SU-DHL-6 (cell line): ENCODE data around the gene PTDSS2.

Experiments
- H2AFZ ChIP-seq: fragments of 200-600 bp; sonication (generic); 2 replicates; pipeline ENCODE4 v1.6.1; 2014; ENCODE audit warnings: low read depth, mild to moderate bottlenecking, moderate library complexity, mixed read lengths, antibody characterized with exemption, low read length; ENCODE audit not compliant: severe bottlenecking
- H3F3A ChIP-seq: fragments of 200-600 bp; shearing (Covaris generic); 2 replicates; pipeline ENCODE4 v1.6.0; 2016; ENCODE audit warnings: antibody characterized with exemption, mild to moderate bottlenecking; ENCODE audit not compliant: insufficient read depth
- H3K27ac ChIP-seq: fragments of 200-600 bp; sonication (generic); 2 replicates; pipeline ENCODE4 v1.5.1; 2016; ENCODE audit warnings: low read depth, mild to moderate bottlenecking, low read length, moderate library complexity, mixed read lengths
- H3K27me3 ChIP-seq: fragments of 200-600 bp; sonication (generic), shearing (Covaris generic); 2 replicates; pipeline ENCODE4 v1.6.0; 2014; ENCODE audit warnings: mild to moderate bottlenecking, low read length
- H3K36me3 ChIP-seq: fragments of 200-600 bp; sonication (generic); 2 replicates; pipeline ENCODE4 v1.6.1; 2014; ENCODE audit warnings: mild to moderate bottlenecking, low read length, mixed read lengths
- H3K4me2 ChIP-seq: fragments of 300-600, 200-600 bp; shearing (Covaris generic), sonication (generic); 2 replicates; pipeline ENCODE4 v1.6.0; 2014; ENCODE audit warnings: low read length, low read depth, mild to moderate bottlenecking; ENCODE audit not compliant: poor library complexity, severe bottlenecking
- H3K4me3 ChIP-seq: fragments of 200-600 bp; sonication (generic); 2 replicates; pipeline ENCODE4 v1.5.1; 2014; ENCODE audit warnings: antibody characterized with exemption, low read length, mild to moderate bottlenecking, mixed read lengths; ENCODE audit not compliant: insufficient read depth, poor library complexity, severe bottlenecking
- H3K79me2 ChIP-seq: fragments of 200-600 bp; sonication (generic); 2 replicates; pipeline ENCODE4 v1.6.1; 2014; ENCODE audit warnings: mild to moderate bottlenecking, low read length, moderate library complexity; ENCODE audit not compliant: insufficient read depth
- H3K9ac ChIP-seq: fragments of 200-600 bp; sonication (generic); 2 replicates; pipeline ENCODE4 v1.7.0; 2014; ENCODE audit warnings: mild to moderate bottlenecking, low read length
- H3K9me2 ChIP-seq: fragments of 200-600 bp; sonication (generic); replicated peaks from 2 replicates; pipeline ENCODE4 v1.6.1; 2014; ENCODE audit warnings: low read length; ENCODE audit not compliant: insufficient read depth
- H3K9me3 ChIP-seq: fragments of 200-600 bp; sonication (generic); 2 replicates; pipeline ENCODE4 v1.6.1; 2014; ENCODE audit warnings: low read length, mixed read lengths; ENCODE audit not compliant: insufficient read depth
- H4K20me1 ChIP-seq: fragments of 200-600 bp; sonication (generic); 2 replicates; pipeline ENCODE4 v1.6.1; 2014; ENCODE audit warnings: low read depth, mild to moderate bottlenecking, antibody characterized with exemption, low read length, moderate library complexity, mixed read lengths
- EZH2phosphoT487 ChIP-seq: fragments of 200-600 bp; sonication (generic), shearing (Covaris generic); conservative IDR thresholded peaks from 2 replicates; pipeline ENCODE4 v1.6.1; 2018; ENCODE audit warnings: mild to moderate bottlenecking, antibody characterized with exemption, low read length, moderate library complexity, mixed read lengths
- TF ChIP-seq, protein P1 (sequence below): fragments of 200-600 bp; sonication (generic); IDR thresholded peaks from one replicate; pipeline ENCODE4 v1.5.1; 2017; ENCODE audit warnings: antibody characterized with exemption, mild to moderate bottlenecking, low read length, moderate library complexity; ENCODE audit not compliant: insufficient read depth, poor library complexity, severe bottlenecking

PTDSS2 gene

DNA sequence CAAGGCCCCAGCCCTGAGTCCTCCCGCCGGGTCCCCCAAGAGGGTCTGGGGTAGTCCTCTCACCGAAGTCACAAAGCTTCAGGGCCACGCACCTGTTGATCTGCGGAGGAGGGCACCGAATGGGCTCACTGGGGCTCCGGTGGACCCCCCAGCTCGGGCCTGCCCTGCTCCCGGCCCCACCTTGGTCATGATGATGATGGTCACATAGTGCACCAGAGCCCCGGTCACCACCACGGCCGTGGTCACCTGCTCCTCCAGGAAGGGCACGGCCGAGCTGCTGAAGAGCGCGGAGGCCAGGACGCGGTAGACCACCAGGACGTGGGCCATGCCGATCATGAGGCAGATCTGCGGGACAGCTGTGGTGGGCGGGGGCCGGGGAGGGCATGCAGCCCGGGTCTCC lies 21.8 kb upstream of the PTDSS2 start:
- no peaks in the 10 kb centered on the region for H3F3A ChIP-seq
- no peaks in the 10 kb centered on the region for H3K9me2 ChIP-seq
- H3K9ac ChIP-seq, result no peak overlapping the region
- H3K27ac ChIP-seq, result no peak overlapping the region
- no peak overlapping the region for H3K4me2 ChIP-seq
- no peaks in the 10 kb centered on the region for H3K9me3 ChIP-seq
- H3K27me3 ChIP-seq, result no peaks in the 10 kb centered on the region
- no peaks in the 10 kb centered on the region for H4K20me1 ChIP-seq
- H3K79me2 ChIP-seq, result no peaks in the 10 kb centered on the region
- H3K4me3 ChIP-seq, result no peak overlapping the region
- no peak overlapping the region for H2AFZ ChIP-seq
- no peaks in the 10 kb centered on the region for H3K36me3 ChIP-seq
- TF ChIP-seq, protein P1, sequence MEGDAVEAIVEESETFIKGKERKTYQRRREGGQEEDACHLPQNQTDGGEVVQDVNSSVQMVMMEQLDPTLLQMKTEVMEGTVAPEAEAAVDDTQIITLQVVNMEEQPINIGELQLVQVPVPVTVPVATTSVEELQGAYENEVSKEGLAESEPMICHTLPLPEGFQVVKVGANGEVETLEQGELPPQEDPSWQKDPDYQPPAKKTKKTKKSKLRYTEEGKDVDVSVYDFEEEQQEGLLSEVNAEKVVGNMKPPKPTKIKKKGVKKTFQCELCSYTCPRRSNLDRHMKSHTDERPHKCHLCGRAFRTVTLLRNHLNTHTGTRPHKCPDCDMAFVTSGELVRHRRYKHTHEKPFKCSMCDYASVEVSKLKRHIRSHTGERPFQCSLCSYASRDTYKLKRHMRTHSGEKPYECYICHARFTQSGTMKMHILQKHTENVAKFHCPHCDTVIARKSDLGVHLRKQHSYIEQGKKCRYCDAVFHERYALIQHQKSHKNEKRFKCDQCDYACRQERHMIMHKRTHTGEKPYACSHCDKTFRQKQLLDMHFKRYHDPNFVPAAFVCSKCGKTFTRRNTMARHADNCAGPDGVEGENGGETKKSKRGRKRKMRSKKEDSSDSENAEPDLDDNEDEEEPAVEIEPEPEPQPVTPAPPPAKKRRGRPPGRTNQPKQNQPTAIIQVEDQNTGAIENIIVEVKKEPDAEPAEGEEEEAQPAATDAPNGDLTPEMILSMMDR, result no peak
- no peak for TF ChIP-seq EZH2phosphoT487

DNA sequence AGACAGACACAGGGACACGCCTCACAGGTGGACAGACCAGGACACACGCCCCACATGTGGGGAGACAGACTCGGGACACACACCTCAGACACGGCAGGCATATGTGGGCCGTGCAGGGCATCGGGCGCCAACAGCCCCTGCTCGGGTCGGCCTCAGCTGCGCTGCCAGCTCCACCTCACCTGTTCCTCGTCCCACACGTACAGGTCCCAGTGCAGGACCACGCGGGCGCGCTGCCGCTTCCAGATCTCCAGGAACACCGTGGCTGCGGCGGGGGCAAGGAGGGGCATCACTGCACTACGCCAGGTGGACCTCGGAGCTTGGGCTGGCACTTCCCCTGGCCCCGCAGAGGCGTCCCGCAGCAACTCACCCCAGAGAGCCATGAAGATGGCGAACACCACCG lies 20.7 kb upstream of the PTDSS2 start:
- Histone ChIP-seq H3K79me2 (no peaks in the 10 kb centered on the region), H2AFZ (no peak overlapping the region), H3K27me3 (no peaks in the 10 kb centered on the region), H3K4me2 (no peak overlapping the region), H3K36me3 (no peaks in the 10 kb centered on the region), H3K9me3 (no peaks in the 10 kb centered on the region), H3K9ac (no peak overlapping the region), H3K9me2 (no peaks in the 10 kb centered on the region), H3K4me3 (no peak overlapping the region), H3F3A (no peaks in the 10 kb centered on the region), H3K27ac (no peak overlapping the region), H4K20me1 (no peaks in the 10 kb centered on the region)
- TF ChIP-seq EZH2phosphoT487, result no peak
- TF ChIP-seq, protein P1, result no peak

DNA sequence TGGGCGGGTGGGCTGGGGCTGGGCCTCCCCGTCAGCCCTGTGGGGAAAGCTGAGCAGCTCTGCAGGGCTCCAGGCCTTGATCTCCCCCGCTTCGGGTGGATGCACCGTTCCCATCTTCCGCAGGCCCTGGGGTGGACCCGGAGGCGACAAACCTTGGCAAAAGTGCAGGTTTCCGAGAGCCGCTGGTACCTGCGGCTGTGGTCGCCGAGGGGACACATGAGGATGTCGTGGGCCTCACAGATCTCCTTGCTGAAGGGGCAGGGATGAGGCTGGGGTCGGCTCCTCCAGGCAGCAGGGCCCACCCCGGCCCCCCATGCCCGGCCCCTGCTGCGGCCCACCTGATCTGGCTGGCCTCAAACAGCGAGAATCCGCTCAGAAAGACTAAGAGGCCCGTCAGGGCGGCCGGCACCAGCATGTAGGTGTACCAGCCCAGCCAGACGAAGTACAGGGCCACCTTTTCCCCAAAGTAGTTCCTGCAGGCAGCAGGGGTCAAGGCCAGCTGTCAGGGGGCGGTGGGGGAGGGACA lies 20.1 kb upstream of the PTDSS2 start:
- no peaks in the 10 kb centered on the region for H3K36me3 ChIP-seq
- H3K9ac ChIP-seq, result no peak overlapping the region
- H4K20me1 ChIP-seq, result no peaks in the 10 kb centered on the region
- H3K27me3 ChIP-seq, result no peaks in the 10 kb centered on the region
- no peak overlapping the region for H3K4me3 ChIP-seq
- no peaks in the 10 kb centered on the region for H3K9me2 ChIP-seq
- H3F3A ChIP-seq, result no peaks in the 10 kb centered on the region
- no peaks in the 10 kb centered on the region for H3K9me3 ChIP-seq
- no peak overlapping the region for H3K27ac ChIP-seq
- no peak overlapping the region for H3K4me2 ChIP-seq
- no peak overlapping the region for H2AFZ ChIP-seq
- no peaks in the 10 kb centered on the region for H3K79me2 ChIP-seq
- no peak for TF ChIP-seq EZH2phosphoT487
- TF ChIP-seq, protein P1, result no peak
